Ishikawa (cell line): ENCODE results near the gene SWT1.

Experiments
- CEBPB ChIP-seq: IDR thresholded peaks from 2 replicates; pipeline ENCODE4 v1.6.1; 2012
- CREB1 ChIP-seq: IDR thresholded peaks from 2 replicates; pipeline ENCODE4 v1.6.1; 2012; ENCODE audit warnings: low read depth
- EGR1 ChIP-seq: IDR thresholded peaks from 2 replicates; pipeline ENCODE4 v1.6.1; 2012
- EP300 ChIP-seq: IDR thresholded peaks from 2 replicates; pipeline ENCODE4 v1.6.1; 2012; ENCODE audit warnings: borderline replicate concordance
- FOXM1 ChIP-seq: IDR thresholded peaks from 2 replicates; pipeline ENCODE4 v1.6.1; 2012; ENCODE audit warnings: low read depth, borderline replicate concordance
- MAX ChIP-seq: IDR thresholded peaks from 2 replicates; pipeline ENCODE4 v1.6.1; 2012
- NFIC ChIP-seq: IDR thresholded peaks from 2 replicates; pipeline ENCODE4 v1.6.1; 2012
- RAD21 ChIP-seq: IDR thresholded peaks from 2 replicates; pipeline ENCODE4 v1.6.1; 2012; ENCODE audit warnings: low read depth
- REST ChIP-seq: IDR thresholded peaks from 2 replicates; pipeline ENCODE4 v1.6.1; 2012; ENCODE audit warnings: low read depth, mild to moderate bottlenecking
- TAF1 ChIP-seq: IDR thresholded peaks from 2 replicates; pipeline ENCODE4 v1.6.1; 2012; ENCODE audit warnings: low read depth, mild to moderate bottlenecking
- TCF12 ChIP-seq: IDR thresholded peaks from 2 replicates; pipeline ENCODE4 v1.6.1; 2012; ENCODE audit warnings: low read depth
- TEAD4 ChIP-seq: IDR thresholded peaks from 2 replicates; pipeline ENCODE4 v1.6.1; 2012
- USF1 ChIP-seq: IDR thresholded peaks from 2 replicates; pipeline ENCODE4 v1.6.1; 2012
- YY1 ChIP-seq: IDR thresholded peaks from 2 replicates; pipeline ENCODE4 v1.6.1; 2012; ENCODE audit warnings: low read depth
- ZBTB7A ChIP-seq: IDR thresholded peaks from 2 replicates; pipeline ENCODE4 v1.6.1; 2012; ENCODE audit warnings: low read depth

The SWT1 gene

GRCh38 chr1:185262151-185262550 is 105.2 kb downstream of the SWT1 start:
- TF ChIP-seq EGR1 (no peak), TEAD4 (no peak), REST (no peak), USF1 (no peak), EP300 (no peak), TCF12 (no peak), YY1 (no peak), FOXM1 (no peak), ZBTB7A (no peak), TAF1 (no peak), CREB1 (no peak)

GRCh38 chr1:185263292-185263691 is 106.3 kb downstream of the SWT1 start:
- no peak for TF ChIP-seq EP300
- TF ChIP-seq TAF1, result no peak

- TF ChIP-seq CREB1 (no peak), EGR1 (no peak), YY1 (no peak), CEBPB (no peak)
These were observed 106.8 kb downstream of the SWT1 start for GRCh38 chr1:185263780-185264179.

GRCh38 chr1:185265314-185265713 is 108.3 kb downstream of the SWT1 start:
- TF ChIP-seq EP300 (no peak), EGR1 (no peak), REST (no peak), TAF1 (no peak), FOXM1 (no peak), TCF12 (no peak), NFIC (no peak), CEBPB (no peak), MAX (no peak), USF1 (no peak), RAD21 (no peak)

GRCh38 chr1:185267301-185267700 is 110.3 kb downstream of the SWT1 start:
- TF ChIP-seq NFIC, result no peak
- no peak for TF ChIP-seq TCF12

- TF ChIP-seq USF1 (no peak), RAD21 (no peak), TCF12 (no peak), FOXM1 (no peak), TAF1 (no peak), EP300 (no peak), EGR1 (no peak), CREB1 (no peak), CEBPB (no peak), REST (no peak), ZBTB7A (no peak), NFIC (no peak), MAX (no peak), TEAD4 (no peak), YY1 (no peak)
These were observed 110.7 kb downstream of the SWT1 start for GRCh38 chr1:185267701-185268100.
